T-helper 2 cell (primary cell): Measurements from ENCODE around the gene PLPPR1.
"Not testable (repeated sequence)": the region's sequence is repeated elsewhere in the genome, so short reads cannot be mapped to it uniquely, and the experiment has no call there.

Experiments
- DNase-seq, 5 experiments: peaks; one replicate each; pipeline versions ENCODE4 v3.0.0 to v3.0.0-alpha.2; 2012 to 2022
- total RNA-seq, 2 donors: gene quantifications; one replicate each; lab custom pipeline; 2026; lab: John Stamatoyannopoulos, UW

PLPPR1 gene
- 0 to 0.13 reads per million in 2 donors for total RNA-seq

DNA sequence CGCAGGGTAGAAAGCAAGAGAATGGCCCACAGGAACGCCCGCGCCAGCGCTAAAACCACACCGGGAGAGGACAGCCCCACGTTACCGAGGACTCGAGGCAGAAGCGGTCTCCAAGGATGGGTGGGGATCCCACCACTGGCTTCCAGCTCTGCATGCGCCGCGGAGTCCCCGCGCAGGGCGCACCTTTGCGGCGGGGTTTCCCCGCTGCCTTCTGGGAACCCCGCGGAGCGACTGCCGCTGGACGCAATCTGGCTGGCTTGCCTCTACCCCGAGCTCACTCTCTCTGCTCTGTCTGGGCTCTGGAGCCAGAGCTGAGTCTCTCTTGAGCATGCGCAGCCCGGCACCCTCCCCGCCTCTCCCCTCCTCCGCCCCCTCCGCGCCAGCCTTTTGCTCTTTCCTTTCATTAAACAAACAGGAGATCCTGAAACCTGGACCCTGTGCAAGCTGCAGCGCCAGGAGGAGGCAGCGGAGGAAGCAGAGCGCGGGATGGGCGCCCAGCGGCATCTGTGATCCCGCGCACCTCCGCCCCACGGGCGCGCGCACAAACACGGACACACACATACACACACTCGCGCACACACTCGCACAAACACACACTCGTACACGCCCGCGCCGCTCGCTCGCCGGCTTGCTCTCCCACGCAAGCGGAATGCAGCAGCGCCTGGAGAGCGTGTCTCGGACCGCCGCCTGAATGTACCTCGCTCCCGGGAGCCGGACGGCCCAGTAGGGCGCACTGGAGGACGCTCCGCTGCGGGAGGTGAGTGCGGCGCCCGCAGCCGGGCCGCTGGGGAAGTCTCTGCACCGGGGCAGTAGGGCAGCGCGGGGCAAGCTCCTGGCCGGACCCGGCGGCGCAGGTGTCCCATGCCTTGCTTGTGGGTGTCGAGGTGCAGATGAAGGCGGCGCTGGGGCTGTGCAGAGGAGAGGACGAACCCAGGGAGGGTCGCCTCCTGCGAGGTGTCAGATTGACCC, at the start of gene PLPPR1:
TSS of gene PLPPR1 (plus strand) at position 382 of the 969 bp plus-strand sequence.
- peak in 1 of 5 experiments; percentile 10 for DNase-seq

DNA sequence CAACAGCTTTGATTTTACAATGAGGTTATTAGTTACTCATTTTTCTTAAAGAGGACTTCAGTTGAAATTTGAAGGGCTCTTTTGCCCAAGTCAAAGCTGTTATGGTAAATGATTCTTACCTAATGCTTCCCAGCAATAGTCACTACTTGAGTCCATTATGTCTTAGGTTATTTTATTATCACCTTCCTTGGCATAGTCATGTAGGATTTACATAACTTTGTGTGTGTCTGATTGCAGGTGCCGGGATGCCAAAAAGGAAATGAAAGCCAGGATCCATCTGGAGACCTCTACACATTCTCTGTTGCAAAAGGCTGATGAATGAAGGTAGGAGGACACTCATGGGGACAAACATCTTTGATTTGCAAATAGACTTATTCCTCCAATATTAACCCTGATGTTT, 38.8 kb upstream of the PLPPR1 start:
- no peak for DNase-seq

DNA sequence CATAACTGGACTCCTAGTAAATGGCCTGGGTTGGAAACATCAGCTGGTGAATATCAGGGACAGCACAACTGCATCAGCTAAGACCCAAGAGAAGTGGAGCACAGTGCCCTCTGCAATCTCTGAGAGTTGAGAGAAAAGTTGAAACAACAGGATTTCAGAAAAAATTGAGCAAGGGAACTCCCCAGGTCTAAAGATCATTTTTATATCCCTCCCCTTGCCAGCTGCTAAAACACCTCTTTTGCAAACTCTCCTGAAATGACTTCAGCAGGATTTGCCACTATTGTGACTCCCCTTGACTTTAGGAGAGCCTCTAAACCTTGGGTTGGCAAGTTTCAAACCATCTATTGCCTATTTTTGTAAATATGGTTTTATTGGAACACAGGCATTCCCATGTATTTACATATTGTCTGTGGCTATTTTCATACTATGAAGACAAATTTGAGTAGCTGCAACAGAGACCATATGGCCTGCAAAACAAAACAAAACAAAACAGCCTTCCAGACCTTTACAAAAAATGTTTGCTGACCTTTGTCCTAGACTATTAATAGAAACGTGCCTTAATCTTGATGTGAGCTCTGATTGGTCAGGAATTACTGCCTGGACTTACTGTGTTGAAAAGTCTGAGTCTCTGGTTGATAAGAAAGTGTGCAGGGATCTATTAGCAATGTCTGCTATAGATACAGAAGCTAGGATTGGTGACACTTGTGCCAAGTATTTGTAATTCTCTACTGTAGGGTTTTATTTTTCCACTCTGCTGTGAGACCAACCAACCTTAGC, 37.7 kb upstream of the PLPPR1 start:
- no peak for DNase-seq

DNA sequence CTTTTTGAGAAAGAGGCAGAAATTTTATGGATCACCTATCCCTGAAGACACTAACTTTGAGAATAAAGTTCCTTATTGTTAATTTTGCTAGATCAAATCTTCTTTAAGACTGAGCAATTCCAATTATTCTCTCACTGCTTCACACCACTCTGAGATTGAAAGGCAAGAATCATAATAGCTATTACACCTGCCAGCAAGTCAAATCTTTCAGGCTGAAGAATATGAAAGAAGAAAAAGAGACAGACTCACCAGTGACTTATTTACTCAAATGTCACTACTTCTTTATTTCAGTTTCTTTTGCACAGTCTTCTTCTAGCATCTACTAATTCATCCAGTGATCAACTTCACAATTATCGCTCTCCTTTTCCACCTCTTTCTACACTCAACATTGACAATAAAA, 35.9 kb upstream of the PLPPR1 start:
- no peak for DNase-seq

GRCh38 chr9:100999906-101000544, 28.5 kb upstream of the PLPPR1 start:
- no peak for DNase-seq

DNA sequence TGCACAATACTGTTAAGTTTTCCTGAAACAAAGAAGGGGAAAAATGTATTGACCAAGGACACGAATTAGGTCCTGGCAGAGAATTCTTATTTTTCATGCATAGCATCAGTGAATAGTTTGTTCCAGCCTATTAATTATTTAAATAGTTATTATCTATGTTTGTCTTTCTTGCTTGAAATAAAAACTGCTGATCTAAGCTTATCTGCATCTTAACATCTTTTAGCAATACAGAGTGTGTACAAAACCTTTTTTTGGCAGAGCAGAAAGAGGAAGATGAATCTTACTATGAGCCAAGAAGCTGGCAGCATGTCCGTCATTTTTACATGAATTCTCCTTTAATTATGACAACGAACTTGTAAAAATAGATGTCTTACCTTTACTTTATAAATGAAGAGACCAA, 23.3 kb upstream of the PLPPR1 start:
- no peak for DNase-seq

DNA sequence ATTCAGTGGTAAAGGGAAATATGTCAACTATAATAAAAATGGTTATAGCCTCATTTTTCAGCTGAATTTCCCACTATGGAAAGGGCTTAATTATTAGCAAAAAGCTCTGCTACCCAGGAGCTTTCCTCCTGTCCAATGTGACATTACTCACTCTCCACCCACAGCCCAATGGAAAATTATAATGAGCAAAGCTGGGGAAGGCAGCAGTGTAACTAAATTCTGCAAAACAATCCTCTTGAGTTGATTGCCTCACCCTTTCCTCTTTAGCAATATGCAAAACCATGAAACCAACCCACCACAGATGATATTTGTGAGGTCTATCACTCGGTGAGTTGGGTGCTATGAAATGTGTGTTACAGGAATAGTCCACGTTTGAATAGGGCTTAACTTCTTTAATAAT, 14.0 kb upstream of the PLPPR1 start:
- no peak for DNase-seq

GRCh38 chr9:101018467-101018866, 10.1 kb upstream of the PLPPR1 start:
- DNase-seq: no peak

GRCh38 chr9:101022704-101023103, 5.8 kb upstream of the PLPPR1 start:
- DNase-seq: no peak

DNA sequence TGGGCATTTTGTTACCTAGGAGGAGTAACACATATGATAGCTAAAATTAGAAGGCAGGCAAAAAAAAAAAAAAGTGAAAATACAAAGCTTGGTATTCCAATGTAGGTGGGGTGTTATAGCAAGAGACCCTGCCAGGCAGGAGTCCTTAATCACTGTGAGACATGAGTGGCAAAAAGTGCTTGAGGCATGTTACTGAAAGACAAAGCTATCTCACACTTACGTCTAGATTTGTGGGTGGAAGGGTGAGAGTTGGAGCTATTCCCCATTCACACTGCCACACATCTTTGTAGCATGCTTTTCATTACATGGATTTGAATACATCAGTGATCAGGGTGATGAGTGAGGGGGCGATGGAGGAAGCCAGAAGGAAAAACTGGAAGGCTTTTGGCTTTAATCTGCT, 2.6 kb upstream of the PLPPR1 start:
- DNase-seq: no peak

GRCh38 chr9:101026824-101027223, 1.7 kb upstream of the PLPPR1 start:
- no peak for DNase-seq

DNA sequence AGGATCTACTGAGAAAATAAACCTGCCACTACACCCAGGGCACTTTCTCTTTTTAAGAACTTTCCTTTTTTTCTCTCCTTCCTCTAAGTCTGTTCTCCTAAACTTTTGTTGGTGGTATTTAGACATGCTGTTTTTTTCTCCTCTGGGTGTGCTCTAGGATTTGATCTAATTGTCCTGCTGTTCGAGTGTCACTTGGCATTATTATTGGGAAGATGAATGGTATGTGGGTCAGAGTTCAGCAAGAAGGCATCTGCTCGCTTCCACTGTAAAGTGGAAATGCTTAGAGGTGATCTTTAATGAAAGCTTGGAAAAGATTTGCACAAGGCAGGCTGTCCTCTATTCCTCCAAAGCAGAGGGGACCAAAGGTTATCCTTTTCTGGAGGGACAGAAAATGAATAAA, 1.3 kb upstream of the PLPPR1 start:
- no peak for DNase-seq

DNA sequence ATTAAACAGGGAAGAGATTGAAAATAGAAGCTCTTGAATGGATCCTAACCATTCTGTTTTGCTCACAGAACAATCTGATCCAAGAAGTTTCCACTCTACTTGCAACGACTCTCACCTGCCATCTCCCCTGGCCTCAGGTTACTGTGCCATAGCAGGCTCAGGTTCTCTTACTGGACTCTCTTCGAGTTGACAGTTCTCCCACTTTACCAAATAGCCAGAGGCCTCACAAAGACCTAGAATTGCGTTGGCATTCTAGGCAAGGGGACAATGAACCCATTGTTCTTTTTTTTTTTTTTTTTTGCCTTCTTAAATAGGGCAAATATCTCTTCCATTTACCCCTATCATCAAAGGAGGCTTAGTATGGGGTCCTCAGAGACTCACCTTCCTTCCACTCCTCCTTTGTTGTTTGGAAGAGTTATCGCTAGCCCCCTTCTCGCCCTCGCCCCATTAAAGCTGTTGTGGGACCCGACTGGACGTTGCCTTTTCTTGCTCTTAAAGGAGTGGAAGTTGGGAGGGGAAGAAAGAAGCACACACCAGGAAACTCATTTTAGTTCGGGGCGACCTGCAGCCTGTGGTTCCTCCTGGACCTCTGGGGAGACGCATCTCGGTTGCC, 688 bp upstream of the PLPPR1 start:
- DNase-seq: no peak

- DNase-seq: no peak
Observed at GRCh38 chr9:101029315-101030085, 973 bp downstream of the PLPPR1 start.

GRCh38 chr9:101030086-101030391, 1.5 kb downstream of the PLPPR1 start:
- no peak for DNase-seq

- no peak for DNase-seq
Observed at GRCh38 chr9:101032426-101032825, 3.9 kb downstream of the PLPPR1 start.

DNA sequence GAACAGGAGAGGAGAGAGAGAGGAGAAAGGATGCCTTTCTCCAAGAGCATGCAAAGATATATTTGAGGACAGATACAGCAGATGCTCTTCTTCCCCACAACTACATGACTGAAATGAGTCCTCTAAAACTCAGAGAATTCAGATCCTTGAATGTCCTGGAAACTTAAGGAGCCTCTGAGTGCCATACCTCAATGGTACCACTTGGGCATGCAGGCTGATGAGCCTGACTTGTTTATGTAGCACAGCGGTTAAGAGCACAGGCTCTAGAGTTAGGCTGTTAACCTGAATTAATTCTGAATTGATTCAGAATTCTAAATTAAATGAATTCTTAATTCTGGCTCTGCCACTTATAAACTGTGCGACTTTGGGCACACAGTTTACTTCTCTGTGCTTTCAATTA, 5.7 kb downstream of the PLPPR1 start:
- no peak for DNase-seq

DNA sequence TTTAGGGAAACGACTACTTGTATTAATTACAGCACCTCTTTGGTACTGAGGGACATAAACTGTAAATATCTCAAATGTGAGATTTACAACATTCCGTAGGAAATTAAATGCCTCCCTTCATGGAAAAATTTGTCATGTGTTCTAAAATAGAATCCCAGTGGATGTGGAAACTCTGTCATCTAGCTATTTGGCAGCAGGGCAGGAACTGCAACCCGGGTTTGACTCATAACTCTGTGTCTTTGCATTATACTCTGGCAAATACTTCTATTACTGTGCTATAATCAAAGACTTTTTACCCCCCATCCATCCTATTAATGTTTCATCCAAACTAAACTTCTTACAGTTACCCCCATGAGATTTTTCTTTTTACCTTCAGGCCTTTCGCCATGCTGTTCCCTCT, 6.6 kb downstream of the PLPPR1 start:
- DNase-seq: no peak

DNA sequence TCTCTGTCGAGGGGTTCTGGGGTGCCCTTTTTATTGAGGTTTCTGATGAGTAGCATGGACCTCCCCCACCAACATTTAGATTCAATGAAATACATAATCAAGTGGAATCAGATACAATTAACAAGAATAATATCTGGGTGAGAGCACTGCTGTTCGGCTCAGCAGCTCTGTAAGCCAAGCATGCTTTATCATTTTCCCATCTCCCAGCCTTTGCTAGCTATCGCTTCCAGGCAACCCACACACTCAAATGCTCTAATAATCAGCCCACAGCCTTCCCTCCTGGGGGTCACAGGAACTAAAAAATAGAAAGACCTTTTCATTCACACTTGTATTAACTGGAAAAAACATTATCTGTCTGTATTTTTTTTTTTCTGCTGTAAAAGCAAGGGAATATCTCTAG, 8.9 kb downstream of the PLPPR1 start:
- DNase-seq: no peak

GRCh38 chr9:101038488-101038887, 10.0 kb downstream of the PLPPR1 start:
- DNase-seq: no peak

- DNase-seq: not testable (repeated sequence)
Observed at GRCh38 chr9:101039581-101039980, 11.1 kb downstream of the PLPPR1 start.

DNA sequence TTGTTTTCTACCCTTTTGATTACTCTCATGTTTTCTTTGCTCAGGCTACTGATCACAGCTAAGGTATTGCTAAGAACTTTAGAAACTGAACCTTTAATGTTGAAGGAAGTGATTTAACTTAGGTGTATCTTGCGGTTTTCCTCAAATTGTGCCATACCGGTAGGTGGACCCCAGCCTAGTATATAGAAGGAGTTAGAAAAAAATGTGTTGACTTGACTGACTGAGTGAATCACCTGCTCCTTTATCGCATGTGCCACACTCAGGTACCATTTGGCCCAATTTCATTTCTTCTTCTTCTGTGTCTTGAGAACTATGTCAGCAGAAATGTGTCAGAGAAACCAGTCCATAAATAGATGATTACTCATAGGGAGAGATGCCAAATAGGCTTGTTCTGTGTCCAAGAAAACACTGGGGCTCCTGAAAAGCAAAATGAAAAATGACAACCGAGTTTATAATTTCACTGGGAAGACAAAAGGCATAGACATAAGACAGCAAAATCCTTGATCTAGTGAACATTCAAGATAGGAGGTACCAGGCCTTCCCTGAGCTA, 19.4 kb downstream of the PLPPR1 start:
- DNase-seq: no peak
